Activated CD8-positive, alpha-beta T cell treated with anti-CD3 and anti-CD28 coated beads, Interleukin-2, amount 10 ng/mL, durations not matched to agents 7 days and 5 days (primary cell): ENCODE measurements around the gene ZBTB45. TPM values are rescaled to one million over a fixed set of nuclear protein-coding genes. Genes with fewer than 3 reads are reported as not detected.

Experiments used
- ATAC-seq: fragments of 150-1000 bp; cut with Tn5 transposase; one replicate; pipeline ENCODE4 v1.10.0; 2021; ENCODE audit warnings: moderate library complexity
- CTCF ChIA-PET: fragments of 350-600 bp; sonication (Branson Sonifier 250); formaldehyde crosslinking; loops from one replicate; lab custom pipeline; 2021; ENCODE audit warnings: antibody characterized with exemption; lab: Charles Lee
- POLR2A ChIA-PET: fragments of 350-600 bp; sonication (Branson Sonifier 250); formaldehyde crosslinking; loops from one replicate; lab custom pipeline; 2021; ENCODE audit warnings: antibody characterized with exemption; lab: Charles Lee
- DNase-seq: peaks from one replicate; pipeline ENCODE4 v3.0.0-alpha.2; 2020
- H3K27ac Mint-ChIP-seq: one replicate; pipeline ENCODE4 v1.8.0; 2021; ENCODE audit warnings: mild to moderate bottlenecking, mixed read lengths
- H3K27me3 Mint-ChIP-seq: one replicate; pipeline ENCODE4 v1.8.0; 2021; ENCODE audit warnings: low read depth, mixed read lengths
- H3K36me3 Mint-ChIP-seq: one replicate; pipeline ENCODE4 v1.8.0; 2021; ENCODE audit warnings: low read depth, mixed read lengths
- H3K4me1 Mint-ChIP-seq: one replicate; pipeline ENCODE4 v1.8.0; 2021; ENCODE audit warnings: low read depth, mixed read lengths
- H3K4me3 Mint-ChIP-seq: one replicate; pipeline ENCODE4 v1.8.0; 2021; ENCODE audit warnings: mild to moderate bottlenecking, mixed read lengths
- H3K9me3 Mint-ChIP-seq: one replicate; pipeline ENCODE4 v1.8.0; 2022; ENCODE audit warnings: mixed read lengths; ENCODE audit not compliant: insufficient read depth
- total RNA-seq, 2 experiments: library from RNA; stranded (reverse); gene quantifications; one replicate each; pipeline ENCODE4 v1.2.3, GENCODE V29; 2021

The ZBTB45 gene
- total RNA-seq, 2 experiments from 2014 or later: 13.9 to 16.7 TPM

DNA sequence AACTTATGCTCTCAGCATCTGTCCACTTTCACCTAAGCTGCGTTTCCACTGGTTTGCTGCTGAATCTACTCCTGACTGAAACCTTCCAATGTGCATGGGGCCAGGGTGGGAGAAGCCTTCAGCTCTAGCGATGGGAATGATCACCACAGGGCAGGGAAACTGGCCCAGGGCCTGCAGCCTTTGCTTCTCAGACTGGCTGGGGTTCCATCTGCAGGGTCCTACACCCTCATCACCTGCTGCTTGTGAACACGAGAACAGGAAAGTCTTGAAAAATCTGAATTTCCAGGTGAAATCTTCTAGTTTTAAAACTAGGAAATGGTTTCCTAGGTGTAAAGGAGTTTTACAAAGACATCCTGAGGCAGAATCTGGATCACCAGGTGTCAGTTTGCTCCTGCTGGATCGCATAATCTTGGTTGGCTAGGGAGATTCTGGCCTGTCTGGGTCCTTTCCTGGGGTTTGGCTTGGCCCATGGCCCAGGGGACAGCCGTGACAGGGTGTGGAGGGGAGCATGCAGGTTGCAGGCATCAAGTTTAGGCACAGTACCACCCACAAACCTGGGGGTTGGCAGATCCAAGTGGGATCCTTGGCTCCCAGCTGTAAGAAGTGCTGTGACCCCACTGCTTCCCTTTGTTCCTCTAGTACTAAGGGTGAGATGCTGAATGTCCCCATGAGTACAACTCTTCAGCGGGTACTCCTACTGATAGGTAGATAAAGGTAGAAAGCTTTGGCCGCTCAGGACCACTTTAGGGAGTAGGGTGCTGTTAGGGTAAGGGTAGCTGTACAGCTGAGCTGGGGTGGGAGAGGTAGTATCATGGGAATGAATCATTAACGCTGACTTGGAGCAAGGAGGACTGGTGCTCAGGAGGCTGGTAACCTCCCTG is 40.6 kb upstream of the ZBTB45 start:
- Mint-ChIP-seq H3K36me3 (peaks cover 45% of the 10 kb centered on the region), H3K27ac (peak overlapping the region; percentile 99), H3K4me1 (peaks cover 69% of the 10 kb centered on the region), H3K9me3 (no peaks in the 10 kb centered on the region), H3K4me3 (peak overlapping the region; percentile 96), H3K27me3 (no peaks in the 10 kb centered on the region)
- ChIA-PET CTCF (interaction anchor here (1.0 to 5.3 kb wide), 5 partner anchors 8 to 46 kb away, joined by 3 to 27 read pairs (median 3); partner anchors contain the start of gene ZBTB45), POLR2A (interaction anchor here (1.0 to 1.4 kb wide), 3 partner anchors 8 to 17 kb away, joined by 3 to 8 read pairs (median 4); partner anchors contain the start of gene TRIM28)
- no peak for DNase-seq
- ATAC-seq: no peak

DNA sequence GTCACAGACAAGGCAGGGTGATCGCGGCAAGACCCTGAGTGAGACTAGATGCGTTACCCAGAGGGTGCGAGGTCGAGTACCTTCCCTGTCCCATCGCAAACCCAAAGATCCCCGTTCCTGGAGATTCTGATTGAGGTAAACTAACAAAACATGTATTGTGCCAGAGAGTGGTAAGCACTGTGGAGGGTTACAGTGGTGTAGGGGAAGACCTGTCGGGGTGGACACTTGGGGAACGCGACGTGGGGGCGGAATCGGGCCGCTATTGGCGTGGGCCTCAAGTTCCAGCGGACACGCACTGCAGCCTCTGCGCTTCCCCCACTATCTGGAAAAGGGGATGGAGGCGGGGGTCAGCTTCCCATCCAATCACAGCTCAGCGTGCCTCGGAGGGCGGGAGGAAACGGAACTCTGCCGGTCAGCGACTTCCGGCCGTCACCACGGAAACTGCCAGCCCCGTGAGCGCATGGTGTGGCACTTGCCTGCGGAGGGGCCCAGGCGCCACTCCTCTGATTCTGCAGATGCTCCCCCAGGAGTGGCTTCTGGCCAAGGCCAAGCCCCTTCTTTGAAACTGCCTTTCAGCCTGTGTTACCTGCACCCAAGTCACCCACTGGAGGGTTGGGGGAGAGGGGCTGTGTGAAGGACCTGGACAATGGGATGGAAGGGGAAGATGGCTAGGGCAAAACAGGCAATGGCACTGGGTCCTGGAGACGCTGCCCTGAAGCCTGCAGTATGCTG is 39.8 kb upstream of the ZBTB45 start:
- ATAC-seq: peak; percentile 0
- Mint-ChIP-seq H3K9me3 (no peaks in the 10 kb centered on the region), H3K4me3 (peak overlapping the region; percentile 96), H3K36me3 (peaks cover 50% of the 10 kb centered on the region), H3K4me1 (peaks cover 70% of the 10 kb centered on the region), H3K27me3 (no peaks in the 10 kb centered on the region), H3K27ac (peak overlapping the region; percentile 99)
- CTCF ChIA-PET: interaction anchor here (1.0 to 5.3 kb wide), 6 partner anchors 9 to 45 kb away, joined by 3 to 27 read pairs (median 4); partner anchors contain the start of gene ZBTB45
- POLR2A ChIA-PET: interaction anchor here (1.0 to 1.4 kb wide), 2 partner anchors 9 to 16 kb away, joined by 3 to 8 read pairs; partner anchors contain the start of gene TRIM28
- peak; percentile 77 for DNase-seq

DNA sequence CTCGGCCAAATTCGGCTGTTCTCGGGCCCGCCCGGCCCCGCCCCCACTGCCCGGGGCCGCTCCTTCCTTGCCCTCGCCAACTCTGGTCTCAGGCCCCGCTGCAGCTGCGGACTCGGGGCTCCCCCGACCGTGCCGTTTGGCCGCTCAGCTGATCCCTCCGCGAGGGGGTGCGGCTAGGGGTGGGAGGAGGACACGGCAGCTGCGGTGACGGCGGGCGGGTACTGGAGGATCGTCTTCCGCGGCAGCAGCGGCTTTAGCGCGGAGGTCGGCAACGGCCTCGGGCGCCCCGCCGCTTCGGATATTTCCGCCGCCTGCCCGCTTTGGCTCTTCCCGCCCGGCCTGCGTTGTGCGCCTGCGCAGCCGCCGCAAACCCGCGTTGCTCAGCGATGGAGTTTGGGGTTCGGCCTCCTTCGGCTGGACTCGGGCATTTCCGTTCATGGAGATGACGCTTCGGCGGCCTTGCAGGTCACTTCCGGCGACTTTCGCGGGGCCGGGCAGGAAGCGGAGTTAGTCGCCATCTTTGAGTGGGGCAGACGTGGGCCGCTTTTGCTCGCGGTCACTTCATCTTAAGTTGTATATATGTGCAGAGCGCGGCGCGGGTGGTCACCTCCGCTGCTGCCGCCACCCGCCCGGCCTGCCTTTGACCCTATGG is 39.1 kb upstream of the ZBTB45 start:
- H3K36me3 Mint-ChIP-seq: peaks cover 56% of the 10 kb centered on the region
- H3K9me3 Mint-ChIP-seq: no peaks in the 10 kb centered on the region

DNA sequence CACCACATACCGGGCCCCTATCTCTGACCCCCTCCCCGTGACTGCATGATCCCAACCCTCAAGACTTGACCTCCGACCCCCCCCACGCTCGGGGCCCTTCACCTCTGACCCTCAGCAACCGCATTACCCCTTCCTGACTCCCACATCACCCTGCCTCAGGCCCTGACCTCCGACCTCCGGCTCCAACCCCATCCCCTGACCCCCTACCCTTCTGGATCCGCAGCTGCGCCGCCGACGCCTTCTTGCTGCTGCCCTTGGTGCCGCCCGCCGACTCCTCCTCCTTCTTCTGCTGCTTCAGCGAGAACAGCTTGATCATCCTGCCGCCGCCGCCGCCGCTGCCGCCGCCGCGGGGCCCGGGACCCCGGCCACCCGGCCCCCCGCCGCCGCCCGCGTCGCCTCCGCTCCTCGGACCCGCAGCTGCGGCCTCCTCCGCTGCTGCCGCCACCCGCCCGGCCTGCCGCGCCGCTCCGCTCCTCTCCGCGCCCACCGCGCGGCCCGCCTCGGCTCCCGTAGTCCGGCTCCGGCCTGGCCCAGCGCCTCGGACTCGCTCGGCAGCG is 38.5 kb upstream of the ZBTB45 start, which contains the start of gene UBE2M:
TSS of gene UBE2M (minus strand) at position 546 of the 557 bp plus-strand sequence. CDS start at position 316, 230 bp downstream.
- Mint-ChIP-seq H3K36me3 (peaks cover 59% of the 10 kb centered on the region), H3K4me1 (peaks cover 67% of the 10 kb centered on the region)
- DNase-seq: peak; percentile 75

More for the DNA sequence above, 39.1 kb upstream of the ZBTB45 start:
- peak overlapping the region; percentile 99 for H3K27ac Mint-ChIP-seq
- H3K4me3 Mint-ChIP-seq: peak overlapping the region; percentile 96
- CTCF ChIA-PET: interaction anchor here (1.0 to 5.3 kb wide), 5 partner anchors 9 to 39 kb away, joined by 3 to 27 read pairs (median 4); partner anchors contain the start of gene ZBTB45
- ATAC-seq (peak; percentile 67), DNase-seq (peak; percentile 100)
- H3K4me1 Mint-ChIP-seq: peaks cover 69% of the 10 kb centered on the region
- POLR2A ChIA-PET: interaction anchor here (1.0 to 1.4 kb wide), 4 partner anchors 9 to 15 kb away, joined by 3 to 8 read pairs (median 4); partner anchors contain the start of gene TRIM28
- H3K27me3 Mint-ChIP-seq: no peaks in the 10 kb centered on the region

DNA sequence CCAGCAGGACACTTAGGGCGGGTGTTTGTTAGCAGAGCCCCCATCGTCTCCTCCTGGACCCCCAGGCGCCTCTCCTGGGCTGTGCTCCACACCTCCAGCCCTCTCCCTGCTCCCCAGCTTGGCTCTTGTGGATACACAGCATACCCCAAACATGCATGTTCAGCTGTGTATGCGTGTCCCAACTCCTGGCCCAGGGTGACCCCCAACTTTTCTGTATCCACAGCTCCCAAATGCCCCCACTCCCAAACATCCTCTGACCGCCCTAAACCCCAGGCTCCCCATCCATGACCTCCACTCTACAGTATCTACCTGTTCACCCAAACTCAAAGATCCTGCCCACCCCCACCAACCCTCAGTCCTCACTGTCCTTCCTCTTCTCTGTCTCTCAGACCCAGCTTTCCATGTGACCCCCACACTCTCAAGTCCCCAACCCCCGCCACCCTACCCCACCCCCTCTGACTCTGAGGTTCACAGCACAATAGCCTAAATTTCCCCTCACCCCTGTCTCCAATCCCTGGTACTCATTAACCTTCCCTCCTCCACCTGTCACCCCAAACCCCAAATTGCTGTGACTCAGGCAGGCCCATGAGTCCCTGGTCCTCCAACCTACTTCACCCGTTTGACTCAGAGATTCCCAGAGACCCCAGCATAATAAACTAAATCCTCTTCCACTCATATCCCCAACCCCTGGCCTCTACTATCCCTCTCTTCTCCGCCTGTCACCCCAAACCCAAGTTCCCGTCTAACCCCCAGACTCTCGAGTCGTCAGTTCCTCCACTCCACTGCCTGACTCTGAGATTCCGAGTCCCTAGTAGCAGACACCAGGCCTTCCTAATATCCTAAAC is 37.8 kb upstream of the ZBTB45 start:
- Mint-ChIP-seq H3K27ac (peak overlapping the region; percentile 96), H3K4me1 (peaks cover 67% of the 10 kb centered on the region), H3K27me3 (no peaks in the 10 kb centered on the region), H3K36me3 (peaks cover 63% of the 10 kb centered on the region), H3K9me3 (no peaks in the 10 kb centered on the region), H3K4me3 (peak overlapping the region; percentile 89)
- DNase-seq (peak; percentile 31), ATAC-seq (no peak)
- ChIA-PET POLR2A (interaction anchor here (0.9 to 1.5 kb wide), 4 partner anchors 12 to 43 kb away, joined by 3 to 5 read pairs (median 4); partner anchors contain the start of gene ZBTB45), CTCF (interaction anchor here (1.3 kb wide), 1 partner anchor 37 kb away, joined by 5 read pairs; no protein-coding TSS in a partner anchor)

More for the DNA sequence above, 38.5 kb upstream of the ZBTB45 start, which contains the start of gene UBE2M:
- H3K4me3 Mint-ChIP-seq: peak within 1 kb of the TSS; percentile 96
- POLR2A ChIA-PET: interaction anchor here (0.9 to 1.5 kb wide), 4 partner anchors 11 to 44 kb away, joined by 3 to 5 read pairs (median 4); no protein-coding TSS in a partner anchor
- peak within 1 kb of the TSS; percentile 99 for H3K27ac Mint-ChIP-seq
- CTCF ChIA-PET: interaction anchor here (1.3 to 5.3 kb wide), 3 partner anchors 13 to 38 kb away, joined by 4 to 27 read pairs (median 7); partner anchors contain the start of gene ZBTB45
- no peaks in the 10 kb centered on the region for H3K9me3 Mint-ChIP-seq
- peak; percentile 2 for ATAC-seq
- no peaks in the 10 kb centered on the region for H3K27me3 Mint-ChIP-seq

DNA sequence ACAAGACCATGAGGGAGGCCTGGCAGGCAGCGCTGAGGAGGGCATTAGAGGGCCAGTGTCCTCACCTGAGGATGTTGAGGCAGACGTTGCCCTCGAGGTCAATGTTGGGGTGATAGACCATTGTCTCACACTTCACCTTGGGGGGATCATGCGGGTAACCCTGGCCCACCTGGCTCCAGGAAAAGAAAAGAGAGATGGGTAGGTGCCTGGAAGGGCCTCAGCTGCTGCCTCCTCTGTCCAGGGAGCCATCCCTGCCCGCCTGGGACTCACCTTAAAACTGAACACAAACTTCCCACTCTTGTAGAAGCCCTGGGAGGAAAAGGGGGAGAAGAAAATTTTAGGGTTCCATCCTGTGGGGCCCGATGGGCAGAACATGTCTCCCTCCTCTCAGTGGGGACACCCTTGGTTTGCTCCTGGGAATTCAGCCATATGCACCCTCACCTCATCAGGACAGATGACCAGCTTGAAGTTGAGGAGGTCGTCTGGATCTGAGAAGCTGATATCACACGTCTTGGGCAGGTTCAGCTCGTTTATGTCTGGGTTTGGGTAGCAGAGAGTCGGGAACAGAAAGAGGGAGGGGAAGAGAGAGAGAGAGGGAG is 37.1 kb upstream of the ZBTB45 start:
- ATAC-seq: no peak
- ChIA-PET POLR2A (interaction anchor here (1.2 to 1.5 kb wide), 2 partner anchors 15 to 37 kb away, joined by 4 to 5 read pairs; partner anchors contain the start of gene ZBTB45), CTCF (interaction anchor here (1.3 kb wide), 1 partner anchor 36 kb away, joined by 5 read pairs; no protein-coding TSS in a partner anchor)
- Mint-ChIP-seq H3K4me1 (peaks cover 60% of the 10 kb centered on the region), H3K36me3 (peaks cover 64% of the 10 kb centered on the region), H3K4me3 (peak overlapping the region; percentile 89), H3K9me3 (no peaks in the 10 kb centered on the region), H3K27ac (peak overlapping the region; percentile 96), H3K27me3 (no peaks in the 10 kb centered on the region)
- DNase-seq: peak; percentile 23

DNA sequence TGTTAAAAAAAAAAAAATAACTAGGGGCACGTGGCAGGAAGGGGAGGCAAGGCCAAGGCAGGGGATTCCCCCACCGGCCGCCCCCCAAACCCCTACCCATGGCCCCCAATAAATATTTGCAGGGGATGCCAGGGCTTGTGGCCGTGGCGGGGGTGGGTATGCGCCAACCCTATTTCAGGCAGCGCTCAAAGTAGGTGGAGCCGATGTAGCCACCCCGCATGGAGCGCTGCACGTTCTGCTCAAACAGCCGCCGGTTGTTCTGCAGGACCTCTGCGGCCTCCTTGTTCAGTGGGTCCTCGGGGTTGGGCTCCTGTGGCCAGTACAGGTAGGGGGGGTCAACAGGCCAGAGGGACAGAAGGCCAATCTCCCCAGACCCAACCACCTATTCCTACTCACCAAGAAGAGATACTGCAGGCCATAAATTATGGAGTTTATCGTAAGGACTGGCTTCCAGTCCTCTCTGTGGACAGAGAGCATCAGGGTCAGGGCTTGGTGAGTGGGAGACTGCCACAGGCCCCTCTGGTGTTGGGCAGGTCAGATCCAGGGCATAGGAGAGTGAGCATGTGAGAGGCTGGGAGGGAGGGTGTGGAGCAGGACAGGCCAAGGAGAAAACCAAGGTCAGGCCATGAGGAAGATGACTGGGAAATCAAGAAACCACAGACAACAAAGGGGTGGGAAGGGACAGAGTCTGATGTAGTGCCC is 36.5 kb upstream of the ZBTB45 start:
- peak overlapping the region; percentile 89 for H3K4me3 Mint-ChIP-seq
- ATAC-seq (no peak), DNase-seq (peak; percentile 20)
- no peaks in the 10 kb centered on the region for H3K27me3 Mint-ChIP-seq
- H3K27ac Mint-ChIP-seq: peak overlapping the region; percentile 96
- H3K9me3 Mint-ChIP-seq: no peaks in the 10 kb centered on the region
- H3K4me1 Mint-ChIP-seq: peaks cover 53% of the 10 kb centered on the region
- CTCF ChIA-PET: interaction anchor here (0.9 to 4.5 kb wide), 6 partner anchors 13 to 228 kb away, joined by 3 to 49 read pairs (median 10); partner anchors contain the start of genes TRIM28 and ZBTB45
- POLR2A ChIA-PET: interaction anchor here (1.0 to 3.5 kb wide), 5 partner anchors 11 to 148 kb away, joined by 3 to 51 read pairs (median 9); partner anchors contain the start of genes TRIM28, ZBTB45 and ZNF584
- H3K36me3 Mint-ChIP-seq: peaks cover 63% of the 10 kb centered on the region

DNA sequence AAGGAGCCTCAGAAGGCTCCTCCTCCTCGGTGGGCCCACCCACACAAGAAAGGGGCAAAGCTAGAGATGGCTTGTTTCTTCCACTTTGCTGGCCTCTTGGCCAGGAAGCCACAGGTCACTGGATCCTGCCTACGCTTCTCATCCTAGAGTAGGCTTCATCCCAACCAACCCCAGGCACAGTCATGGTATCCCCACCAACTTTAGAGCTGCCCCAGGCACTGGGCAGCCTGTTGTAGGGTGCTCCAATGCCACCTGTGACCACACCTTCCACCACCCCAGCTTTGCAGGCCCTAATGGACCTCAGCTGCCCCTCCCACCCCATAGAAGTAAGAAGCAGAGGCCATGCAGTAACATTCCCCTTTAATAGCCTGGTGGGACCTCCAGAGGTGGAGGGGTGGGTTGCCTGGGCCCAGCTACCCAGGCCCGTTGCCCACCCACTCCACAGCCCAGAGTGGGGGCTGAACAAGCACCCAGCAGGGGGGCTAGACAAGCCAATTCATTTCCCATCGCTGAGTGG is 35.8 kb upstream of the ZBTB45 start:
- peak overlapping the region; percentile 85 for H3K4me3 Mint-ChIP-seq
- no peaks in the 10 kb centered on the region for H3K9me3 Mint-ChIP-seq
- H3K4me1 Mint-ChIP-seq: peaks cover 47% of the 10 kb centered on the region
- ChIA-PET POLR2A (interaction anchor here (0.8 to 3.5 kb wide), 8 partner anchors 11 to 147 kb away, joined by 3 to 51 read pairs (median 4); partner anchors contain the start of genes TRIM28, ZBTB45 and ZNF584), CTCF (interaction anchor here (0.9 to 4.5 kb wide), 6 partner anchors 12 to 227 kb away, joined by 3 to 49 read pairs (median 10); partner anchors contain the start of genes TRIM28 and ZBTB45)
- ATAC-seq (no peak), DNase-seq (no peak)
- peak overlapping the region; percentile 93 for H3K27ac Mint-ChIP-seq
- no peaks in the 10 kb centered on the region for H3K27me3 Mint-ChIP-seq
- H3K36me3 Mint-ChIP-seq: peaks cover 66% of the 10 kb centered on the region
